Measurements from ENCODE around the gene PRCD. TPM values are rescaled to one million over a fixed set of nuclear protein-coding genes. Genes with fewer than 3 reads are reported as not detected.
"Not testable (repeated sequence)": the region's sequence is repeated elsewhere in the genome, so short reads cannot be mapped to it uniquely, and the experiment has no call there.

The PRCD gene
- total RNA-seq, 1 experiment from 2014 or later: 0.83 TPM

GRCh38 chr17:76560036-76560876, 20.4 kb downstream of the PRCD start:
- no peak for DNase-seq
- Histone ChIP-seq H3K36me3 (replicated peaks; ENCODE audit: control insufficient read depth, insufficient read depth, low read length) (peaks cover 21% of the 10 kb centered on the region), H3K27me3 (ENCODE audit: control insufficient read depth, insufficient read depth, low read length) (no peaks in the 10 kb centered on the region), H3K4me3 (ENCODE audit: insufficient read depth, low read depth, low read length) (no peak overlapping the region)

- peaks cover 26% of the 10 kb centered on the region for H3K36me3 ChIP-seq (replicated peaks; ENCODE audit: control insufficient read depth, insufficient read depth, low read length)
- no peak overlapping the region for H3K4me3 ChIP-seq (ENCODE audit: insufficient read depth, low read depth, low read length)
- DNase-seq: no peak
- no peaks in the 10 kb centered on the region for H3K27me3 ChIP-seq (ENCODE audit: control insufficient read depth, insufficient read depth, low read length)
Observed at GRCh38 chr17:76560877-76561221, 21.0 kb downstream of the PRCD start.

- Histone ChIP-seq H3K27me3 (ENCODE audit: control insufficient read depth, insufficient read depth, low read length) (no peaks in the 10 kb centered on the region), H3K36me3 (replicated peaks; ENCODE audit: control insufficient read depth, insufficient read depth, low read length) (peaks cover 26% of the 10 kb centered on the region), H3K4me3 (ENCODE audit: insufficient read depth, low read depth, low read length) (no peak overlapping the region)
- no peak for DNase-seq
Observed at GRCh38 chr17:76561332-76561731, 21.5 kb downstream of the PRCD start.

- Histone ChIP-seq H3K27me3 (ENCODE audit: control insufficient read depth, insufficient read depth, low read length) (no peaks in the 10 kb centered on the region), H3K4me3 (ENCODE audit: insufficient read depth, low read depth, low read length) (no peak overlapping the region), H3K36me3 (replicated peaks; ENCODE audit: control insufficient read depth, insufficient read depth, low read length) (peaks cover 26% of the 10 kb centered on the region)
- no peak for DNase-seq
Observed at GRCh38 chr17:76561799-76562268, 22.0 kb downstream of the PRCD start.

GRCh38 chr17:76562734-76563148, 22.9 kb downstream of the PRCD start:
- peaks cover 26% of the 10 kb centered on the region for H3K36me3 ChIP-seq (replicated peaks; ENCODE audit: control insufficient read depth, insufficient read depth, low read length)
- H3K4me3 ChIP-seq (ENCODE audit: insufficient read depth, low read depth, low read length): no peak overlapping the region
- DNase-seq: no peak
- H3K27me3 ChIP-seq (ENCODE audit: control insufficient read depth, insufficient read depth, low read length): no peaks in the 10 kb centered on the region

- H3K27me3 ChIP-seq (ENCODE audit: control insufficient read depth, insufficient read depth, low read length); DNase-seq; H3K4me3 ChIP-seq (ENCODE audit: insufficient read depth, low read depth, low read length): not testable (repeated sequence)
- peaks cover 26% of the 10 kb centered on the region for H3K36me3 ChIP-seq (replicated peaks; ENCODE audit: control insufficient read depth, insufficient read depth, low read length)
Observed at GRCh38 chr17:76563359-76563758, 23.5 kb downstream of the PRCD start.

GRCh38 chr17:76564991-76565727, 25.3 kb downstream of the PRCD start:
- H3K4me3 ChIP-seq (ENCODE audit: insufficient read depth, low read depth, low read length); DNase-seq; H3K27me3 ChIP-seq (ENCODE audit: control insufficient read depth, insufficient read depth, low read length): not testable (repeated sequence)
- peaks cover 25% of the 10 kb centered on the region for H3K36me3 ChIP-seq (replicated peaks; ENCODE audit: control insufficient read depth, insufficient read depth, low read length)

GRCh38 chr17:76565728-76566612, 26.1 kb downstream of the PRCD start:
- Histone ChIP-seq H3K36me3 (replicated peaks; ENCODE audit: control insufficient read depth, insufficient read depth, low read length) (peaks cover 24% of the 10 kb centered on the region), H3K4me3 (ENCODE audit: insufficient read depth, low read depth, low read length) (no peak overlapping the region), H3K27me3 (ENCODE audit: control insufficient read depth, insufficient read depth, low read length) (no peaks in the 10 kb centered on the region)
- DNase-seq: peak; percentile 38

- Histone ChIP-seq H3K27me3 (ENCODE audit: control insufficient read depth, insufficient read depth, low read length) (no peaks in the 10 kb centered on the region), H3K36me3 (replicated peaks; ENCODE audit: control insufficient read depth, insufficient read depth, low read length) (peaks cover 20% of the 10 kb centered on the region), H3K4me3 (ENCODE audit: insufficient read depth, low read depth, low read length) (no peak overlapping the region)
- no peak for DNase-seq
Observed at GRCh38 chr17:76566613-76566943, 26.7 kb downstream of the PRCD start.

- peak; percentile 43 for DNase-seq
- Histone ChIP-seq H3K27me3 (ENCODE audit: control insufficient read depth, insufficient read depth, low read length) (no peaks in the 10 kb centered on the region), H3K4me3 (ENCODE audit: insufficient read depth, low read depth, low read length) (no peak overlapping the region), H3K36me3 (replicated peaks; ENCODE audit: control insufficient read depth, insufficient read depth, low read length) (peaks cover 16% of the 10 kb centered on the region)
Observed at GRCh38 chr17:76566988-76567431, 27.2 kb downstream of the PRCD start.

GRCh38 chr17:76567634-76568432, 28.0 kb downstream of the PRCD start:
- H3K4me3 ChIP-seq (ENCODE audit: insufficient read depth, low read depth, low read length): no peak overlapping the region
- peaks cover 12% of the 10 kb centered on the region for H3K36me3 ChIP-seq (replicated peaks; ENCODE audit: control insufficient read depth, insufficient read depth, low read length)
- no peaks in the 10 kb centered on the region for H3K27me3 ChIP-seq (ENCODE audit: control insufficient read depth, insufficient read depth, low read length)
- peak; percentile 57 for DNase-seq

GRCh38 chr17:76568811-76569221, 29.0 kb downstream of the PRCD start:
- DNase-seq: peak; percentile 84
- Histone ChIP-seq H3K36me3 (replicated peaks; ENCODE audit: control insufficient read depth, insufficient read depth, low read length) (peaks cover 9% of the 10 kb centered on the region), H3K4me3 (ENCODE audit: insufficient read depth, low read depth, low read length) (no peak overlapping the region), H3K27me3 (ENCODE audit: control insufficient read depth, insufficient read depth, low read length) (no peaks in the 10 kb centered on the region)

- no peaks in the 10 kb centered on the region for H3K27me3 ChIP-seq (ENCODE audit: control insufficient read depth, insufficient read depth, low read length)
- peaks cover 7% of the 10 kb centered on the region for H3K36me3 ChIP-seq (replicated peaks; ENCODE audit: control insufficient read depth, insufficient read depth, low read length)
- peak; percentile 72 for DNase-seq
- no peak overlapping the region for H3K4me3 ChIP-seq (ENCODE audit: insufficient read depth, low read depth, low read length)
Observed at GRCh38 chr17:76569607-76570279, 29.9 kb downstream of the PRCD start.

Data from H7 (cell line).